ENCODE data around the gene RAD18.

Gene RAD18

GRCh38 chr3:8937064-8938020 lies 25.9 kb downstream of the RAD18 start:
- TF ChIP-seq GATA3 (IDR thresholded peaks at IDR 0.05; ENCODE audit: low read depth, low read length) (no peak), GATA2 (IDR thresholded peaks at IDR 0.05; ENCODE audit: low read depth, low read length) (no peak)

DNA sequence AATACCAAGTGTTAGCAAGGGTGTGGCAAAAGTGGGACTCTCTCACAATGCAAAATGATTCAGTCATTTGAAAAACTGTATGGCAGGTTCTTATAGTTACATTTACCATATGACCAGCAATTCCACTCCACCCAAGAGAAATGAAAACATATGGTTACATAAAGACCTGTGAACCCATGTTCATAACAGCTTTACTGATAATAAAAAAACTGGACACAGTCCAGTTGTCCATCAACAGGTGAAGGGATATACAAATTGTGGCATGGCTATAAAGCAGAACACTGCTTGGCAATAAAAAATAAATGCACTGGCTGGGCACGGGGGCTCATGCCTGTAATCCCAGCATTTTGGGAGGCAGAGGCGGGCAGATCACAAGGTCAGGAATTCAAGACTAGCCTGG lies 30.8 kb downstream of the RAD18 start:
- TF ChIP-seq GATA3 (IDR thresholded peaks at IDR 0.05; ENCODE audit: low read depth, low read length) (no peak), GATA2 (IDR thresholded peaks at IDR 0.05; ENCODE audit: low read depth, low read length) (no peak)

DNA sequence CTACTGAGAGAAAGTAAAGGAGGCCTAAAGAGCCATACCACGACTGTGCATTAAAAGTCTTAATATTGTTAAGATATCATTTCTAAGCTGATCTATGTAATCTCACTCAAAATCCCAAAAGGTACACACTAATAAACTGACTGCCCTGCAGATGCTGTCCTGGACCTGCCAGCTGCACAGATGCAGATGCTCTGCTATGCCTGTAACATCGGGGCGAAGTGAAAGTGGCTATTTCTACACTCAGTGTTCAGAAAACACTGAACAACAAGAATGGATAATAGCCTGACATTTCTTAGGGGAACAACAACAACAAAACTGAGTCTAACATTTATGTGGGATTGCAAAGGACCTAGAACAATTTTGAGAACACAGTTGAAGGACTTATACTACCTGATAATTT lies 31.9 kb downstream of the RAD18 start:
- TF ChIP-seq GATA2 (IDR thresholded peaks at IDR 0.05; ENCODE audit: low read depth, low read length) (no peak), GATA3 (IDR thresholded peaks at IDR 0.05; ENCODE audit: low read depth, low read length) (no peak)

- TF ChIP-seq GATA3 (IDR thresholded peaks at IDR 0.05; ENCODE audit: low read depth, low read length) (no peak), GATA2 (IDR thresholded peaks at IDR 0.05; ENCODE audit: low read depth, low read length) (no peak)
These were observed 33.4 kb downstream of the RAD18 start for GRCh38 chr3:8929860-8930259.

DNA sequence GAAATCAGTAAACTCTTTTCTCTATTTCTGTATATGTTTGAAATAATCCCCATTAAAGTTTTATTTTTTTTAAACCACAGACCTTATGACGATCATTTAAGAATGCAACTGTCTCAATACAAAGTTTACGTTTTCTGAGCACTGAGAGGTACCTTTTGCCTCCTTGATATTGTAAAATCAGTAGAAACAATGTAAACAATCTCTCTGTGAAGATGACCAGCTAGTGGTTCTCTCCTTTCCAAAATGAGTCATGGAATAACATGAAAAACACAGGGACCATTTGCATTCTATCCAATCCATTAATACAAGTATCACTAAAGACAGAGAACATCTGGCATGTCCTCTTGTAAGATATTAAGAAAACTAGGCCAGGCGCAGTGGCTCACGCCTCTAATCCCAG lies 48.8 kb downstream of the RAD18 start:
- TF ChIP-seq GATA3 (IDR thresholded peaks at IDR 0.05; ENCODE audit: low read depth, low read length) (no peak), GATA2 (IDR thresholded peaks at IDR 0.05; ENCODE audit: low read depth, low read length) (no peak)

DNA sequence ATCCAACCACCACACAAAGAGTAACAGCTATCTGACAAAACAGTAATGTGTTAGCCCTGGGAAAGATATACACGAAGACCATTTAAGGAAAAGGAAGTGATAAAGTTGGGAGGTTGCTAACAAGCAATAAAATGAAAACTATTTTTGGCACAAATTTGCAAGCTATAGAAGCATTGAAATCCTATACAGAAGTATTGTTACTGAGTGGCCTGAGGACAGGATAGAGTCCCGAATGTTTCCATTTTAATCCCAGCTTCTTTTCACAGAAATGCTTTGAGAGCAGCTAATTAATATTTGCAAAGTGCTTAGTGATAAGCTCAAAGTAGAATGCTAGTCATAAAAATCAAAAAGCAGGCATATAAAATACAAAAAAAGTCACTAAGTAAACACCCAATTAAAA lies 51.5 kb downstream of the RAD18 start:
- TF ChIP-seq GATA2 (IDR thresholded peaks at IDR 0.05; ENCODE audit: low read depth, low read length) (no peak), GATA3 (IDR thresholded peaks at IDR 0.05; ENCODE audit: low read depth, low read length) (no peak)

DNA sequence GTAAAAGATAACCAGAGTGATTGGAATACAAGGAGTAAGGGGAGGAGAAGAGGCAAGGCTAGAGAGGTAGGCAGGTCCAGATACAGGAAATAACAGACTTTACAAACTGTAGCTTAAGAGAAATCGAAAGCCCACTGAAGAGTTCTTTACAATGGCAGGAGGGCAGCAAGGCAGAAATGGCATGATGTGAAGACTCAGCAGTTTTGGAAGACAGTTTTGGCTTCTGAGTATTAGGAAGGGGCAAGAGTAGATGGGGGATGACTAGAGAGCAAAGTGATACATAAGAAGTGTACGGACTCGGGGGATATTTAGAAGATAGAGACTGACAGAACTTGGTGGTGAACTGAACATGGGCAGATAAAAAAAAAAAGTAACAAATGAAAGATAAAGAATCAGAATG lies 54.1 kb downstream of the RAD18 start:
- TF ChIP-seq GATA3 (IDR thresholded peaks at IDR 0.05; ENCODE audit: low read depth, low read length) (no peak), GATA2 (IDR thresholded peaks at IDR 0.05; ENCODE audit: low read depth, low read length) (no peak)

- no peak for TF ChIP-seq GATA3 (IDR thresholded peaks at IDR 0.05; ENCODE audit: low read depth, low read length)
- TF ChIP-seq GATA2 (IDR thresholded peaks at IDR 0.05; ENCODE audit: low read depth, low read length) = no peak
These were observed 60.1 kb downstream of the RAD18 start for GRCh38 chr3:8903191-8903590.

DNA sequence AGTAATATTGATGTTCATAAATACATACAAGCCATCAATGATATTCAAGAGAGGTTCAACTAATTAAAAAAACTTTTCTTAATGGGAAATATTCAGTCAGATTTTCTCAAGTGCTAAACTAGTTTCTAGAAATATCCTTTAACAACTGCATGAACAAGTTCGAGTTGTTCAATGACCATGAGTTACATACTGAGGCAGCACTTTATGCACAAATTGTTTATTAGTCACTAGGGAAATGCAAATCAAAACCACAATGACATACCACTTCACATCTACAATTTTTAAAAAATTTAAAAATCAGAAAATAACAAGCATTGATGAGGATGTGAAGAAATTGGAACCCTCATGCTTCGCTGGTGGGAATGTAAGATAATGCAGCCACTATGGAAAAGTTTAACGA lies 62.4 kb downstream of the RAD18 start:
- TF ChIP-seq GATA3 (IDR thresholded peaks at IDR 0.05; ENCODE audit: low read depth, low read length) (no peak), GATA2 (IDR thresholded peaks at IDR 0.05; ENCODE audit: low read depth, low read length) (no peak)

DNA sequence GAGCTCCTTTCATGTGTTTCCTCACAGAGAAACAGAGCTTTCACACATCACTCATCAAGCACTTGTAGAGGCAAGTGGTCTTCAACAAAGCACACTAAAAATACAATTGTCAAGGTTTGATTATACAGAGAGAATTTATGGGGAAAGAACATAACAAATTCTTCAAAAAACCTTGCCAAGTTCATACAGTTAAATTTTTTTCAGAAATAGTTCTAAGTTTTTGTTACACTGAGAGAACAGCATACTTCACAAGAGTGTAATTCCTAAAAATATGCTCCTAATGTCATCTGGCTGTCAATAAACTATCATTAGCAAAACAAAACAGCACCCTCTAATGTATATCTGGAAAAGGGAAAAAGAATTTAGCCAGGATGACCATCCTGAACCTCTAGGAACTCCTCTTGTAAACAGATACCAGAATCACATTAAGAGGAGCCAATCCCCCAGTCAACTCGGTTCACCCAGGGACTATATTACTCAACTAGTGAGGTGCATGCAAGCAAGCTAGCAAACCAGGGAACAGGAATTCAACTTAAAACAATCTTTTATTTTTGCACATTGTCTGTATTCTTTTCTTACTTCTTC lies 63.3 kb downstream of the RAD18 start:
- no peak for TF ChIP-seq GATA2 (IDR thresholded peaks at IDR 0.05; ENCODE audit: low read depth, low read length)
- TF ChIP-seq GATA3 (IDR thresholded peaks at IDR 0.05; ENCODE audit: low read depth, low read length) = no peak

- TF ChIP-seq GATA3 (IDR thresholded peaks at IDR 0.05; ENCODE audit: low read depth, low read length) (no peak), GATA2 (IDR thresholded peaks at IDR 0.05; ENCODE audit: low read depth, low read length) (no peak)
These were observed 67.4 kb downstream of the RAD18 start for GRCh38 chr3:8895829-8896228.

GRCh38 chr3:8893001-8893400 lies 70.3 kb downstream of the RAD18 start:
- no peak for TF ChIP-seq GATA2 (IDR thresholded peaks at IDR 0.05; ENCODE audit: low read depth, low read length)

GRCh38 chr3:8891774-8892173 lies 71.5 kb downstream of the RAD18 start:
- TF ChIP-seq GATA3 (IDR thresholded peaks at IDR 0.05; ENCODE audit: low read depth, low read length) (no peak), GATA2 (IDR thresholded peaks at IDR 0.05; ENCODE audit: low read depth, low read length) (no peak)

- no peak for TF ChIP-seq GATA2 (IDR thresholded peaks at IDR 0.05; ENCODE audit: low read depth, low read length)
- TF ChIP-seq GATA3 (IDR thresholded peaks at IDR 0.05; ENCODE audit: low read depth, low read length) = no peak
These were observed 72.0 kb downstream of the RAD18 start for GRCh38 chr3:8891303-8891702.

GRCh38 chr3:8888301-8888915 lies 74.9 kb downstream of the RAD18 start:
- TF ChIP-seq GATA3 (IDR thresholded peaks at IDR 0.05; ENCODE audit: low read depth, low read length) (no peak), GATA2 (IDR thresholded peaks at IDR 0.05; ENCODE audit: low read depth, low read length) (no peak)

All from SH-SY5Y (cell line).